ENCODE data around the gene DPH1.

- no peak for TF ChIP-seq POLR2A (IDR thresholded peaks at IDR 0.05; ENCODE audit: low read length)
- TF ChIP-seq GATA1 (IDR thresholded peaks at IDR 0.05; ENCODE audit: low read depth, low read length), result no peak
Measured at GRCh38 chr17:2060385-2060658, 30.4 kb downstream of the DPH1 start.

Measured in erythroblast (primary cell).